DND-41 (cell line): ENCODE results near the gene LAMA2.

Source experiments
- ATAC-seq: fragments of 200-7000 bp; cut with Tn5 transposase; 3 replicates; pipeline ENCODE4 v1.9.1; 2021; ENCODE audit warnings: low read depth; ENCODE audit not compliant: insufficient read depth
- DNase-seq: peaks from one replicate; pipeline ENCODE4 v3.0.0-alpha.2; 2020
- H2AFZ ChIP-seq: 2 replicates; pipeline ENCODE4 v1.6.0; 2012; ENCODE audit warnings: low read depth, low read length
- H3K27ac ChIP-seq: 2 replicates; pipeline ENCODE4 v1.5.1; 2012; ENCODE audit warnings: low read length, inconsistent platforms
- H3K27me3 ChIP-seq: fragments of 200-600 bp; sonication (generic); 2 replicates; pipeline ENCODE4 v1.6.0; 2012; ENCODE audit warnings: low read length, mild to moderate bottlenecking, inconsistent platforms; ENCODE audit not compliant: insufficient read depth, poor library complexity
- H3K36me3 ChIP-seq: 2 replicates; pipeline ENCODE4 v1.5.1; 2012; ENCODE audit warnings: low read length, inconsistent platforms; ENCODE audit not compliant: insufficient read depth
- H3K4me1 ChIP-seq: 2 replicates; pipeline ENCODE4 v1.5.1; 2012; ENCODE audit warnings: mild to moderate bottlenecking, low read length; ENCODE audit not compliant: insufficient read depth
- H3K4me2 ChIP-seq: 2 replicates; pipeline ENCODE4 v1.6.0; 2012; ENCODE audit warnings: mild to moderate bottlenecking, moderate library complexity, low read length, inconsistent platforms; ENCODE audit not compliant: insufficient read depth
- H3K4me3 ChIP-seq, 2 experiments: fragments of 200-600 bp in 1 of 2; shearing (Covaris generic) in 1 of 2; 2 replicates each; pipeline ENCODE4 v1.5.1; 2012 to 2016; ENCODE audit warnings: inconsistent platforms in 2 of 2, low read length in 2 of 2, mild to moderate bottlenecking in 2 of 2, low read depth in 1 of 2, moderate library complexity in 1 of 2
- H3K79me2 ChIP-seq: 2 replicates; pipeline ENCODE4 v1.6.0; 2012; ENCODE audit warnings: low read length, inconsistent platforms; ENCODE audit not compliant: insufficient read depth
- H3K9ac ChIP-seq: 2 replicates; pipeline ENCODE4 v1.6.0; 2012; ENCODE audit warnings: low read depth, mild to moderate bottlenecking, inconsistent platforms, low read length, moderate library complexity
- H3K9me3 ChIP-seq: 2 replicates; pipeline ENCODE4 v1.5.1; 2012; ENCODE audit warnings: low read length, moderate library complexity, mild to moderate bottlenecking, inconsistent platforms; ENCODE audit not compliant: insufficient read depth, severe bottlenecking
- H4K20me1 ChIP-seq: 2 replicates; pipeline ENCODE4 v1.6.0; 2012; ENCODE audit warnings: low read length; ENCODE audit not compliant: insufficient read depth
- CTCF ChIP-seq: IDR thresholded peaks from 2 replicates; pipeline ENCODE4 v1.5.1; 2012; ENCODE audit warnings: borderline replicate concordance, low read length, moderate library complexity, mild to moderate bottlenecking; ENCODE audit not compliant: poor library complexity, severe bottlenecking; ENCODE audit errors: extremely low read depth
- EZH2 ChIP-seq: IDR thresholded peaks from 3 replicates; pipeline ENCODE4 v1.6.1; 2012; ENCODE audit warnings: borderline replicate concordance, low read depth, mild to moderate bottlenecking, moderate library complexity, low read length, inconsistent platforms; ENCODE audit not compliant: severe bottlenecking

Gene LAMA2

DNA sequence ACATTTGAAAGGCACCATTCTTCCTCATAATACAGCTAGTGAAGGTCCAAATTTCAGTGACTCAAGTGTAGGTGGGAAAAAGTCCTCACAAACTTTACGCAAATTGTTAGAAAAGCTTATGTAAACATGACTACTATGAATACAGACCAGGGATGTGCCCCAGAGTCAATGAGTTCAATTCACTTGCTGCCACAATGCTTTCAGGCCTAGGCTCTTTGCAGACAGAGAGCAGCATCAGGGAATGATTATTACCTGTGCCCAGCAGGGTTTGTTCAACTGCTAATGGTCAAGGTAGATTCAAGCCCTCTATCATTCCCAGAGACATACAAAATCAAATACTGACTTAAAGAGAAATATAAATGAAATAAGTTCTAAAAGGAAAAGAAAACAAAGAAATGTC, 84.0 kb downstream of the LAMA2 start:
- H3K4me1 ChIP-seq: no peaks in the 10 kb centered on the region
- H2AFZ ChIP-seq: no peak overlapping the region
- no peak overlapping the region for H3K4me2 ChIP-seq
- H3K36me3 ChIP-seq: no peaks in the 10 kb centered on the region
- H3K27me3 ChIP-seq: no peaks in the 10 kb centered on the region
- H3K9ac ChIP-seq: no peak overlapping the region
- TF ChIP-seq EZH2 (no peak), CTCF (no peak)
- H3K27ac ChIP-seq: no peak overlapping the region
- ATAC-seq (no peak), DNase-seq (no peak)
- H3K9me3 ChIP-seq: no peaks in the 10 kb centered on the region
- no peaks in the 10 kb centered on the region for H4K20me1 ChIP-seq
- no peaks in the 10 kb centered on the region for H3K79me2 ChIP-seq
- H3K4me3 ChIP-seq: no peak overlapping the region

GRCh38 chr6:128979071-128979470, 96.1 kb downstream of the LAMA2 start:
- ATAC-seq: no peak
- no peaks in the 10 kb centered on the region for H3K36me3 ChIP-seq

GRCh38 chr6:128981716-128982115, 98.8 kb downstream of the LAMA2 start:
- no peak for TF ChIP-seq CTCF
- no peak for TF ChIP-seq EZH2
- H3K9me3 ChIP-seq: no peaks in the 10 kb centered on the region
- DNase-seq: no peak
- H3K79me2 ChIP-seq: no peaks in the 10 kb centered on the region
- no peak overlapping the region for H3K4me3 ChIP-seq
- H3K9ac ChIP-seq: no peak overlapping the region
- H2AFZ ChIP-seq: no peak overlapping the region
- no peaks in the 10 kb centered on the region for H3K4me1 ChIP-seq
- no peaks in the 10 kb centered on the region for H3K36me3 ChIP-seq
- no peaks in the 10 kb centered on the region for H4K20me1 ChIP-seq
- no peaks in the 10 kb centered on the region for H3K27me3 ChIP-seq
- H3K4me2 ChIP-seq: no peak overlapping the region
- no peak for ATAC-seq
- H3K27ac ChIP-seq: no peak overlapping the region

More at GRCh38 chr6:128979071-128979470, 96.1 kb downstream of the LAMA2 start:
- no peak overlapping the region for H2AFZ ChIP-seq
- no peaks in the 10 kb centered on the region for H4K20me1 ChIP-seq
- no peak overlapping the region for H3K9ac ChIP-seq
- H3K27ac ChIP-seq: no peak overlapping the region
- no peak overlapping the region for H3K4me3 ChIP-seq
- H3K4me2 ChIP-seq: no peak overlapping the region
- DNase-seq: no peak
- H3K79me2 ChIP-seq: no peaks in the 10 kb centered on the region
- no peaks in the 10 kb centered on the region for H3K9me3 ChIP-seq
- H3K4me1 ChIP-seq: no peaks in the 10 kb centered on the region
- no peak for TF ChIP-seq CTCF
- TF ChIP-seq EZH2: no peak
- H3K27me3 ChIP-seq: no peaks in the 10 kb centered on the region

- Histone ChIP-seq H3K36me3 (no peaks in the 10 kb centered on the region), H2AFZ (no peak overlapping the region), H3K9me3 (no peaks in the 10 kb centered on the region), H3K27me3 (no peaks in the 10 kb centered on the region), H3K9ac (no peak overlapping the region), H3K79me2 (no peaks in the 10 kb centered on the region), H4K20me1 (no peaks in the 10 kb centered on the region), H3K4me1 (no peaks in the 10 kb centered on the region), H3K4me3 (no peak overlapping the region), H3K27ac (no peak overlapping the region), H3K4me2 (no peak overlapping the region)
- DNase-seq (no peak), ATAC-seq (no peak)
- TF ChIP-seq EZH2: no peak
Measured at GRCh38 chr6:128990360-128990759, 107.4 kb downstream of the LAMA2 start.
